Activated T-helper 2 cell treated with anti-CD3 and anti-CD28 coated beads, Interferon-gamma antibody, Interleukin-2, Interleukin-4, amounts not matched to agents 10 μg/mL and 5 μg/mL and 100 μg/mL, durations not matched to agents 14 hours and 24 hours and 36 hours (primary cell): ENCODE measurements around the gene SAPCD2. TPM values are rescaled to one million over a fixed set of nuclear protein-coding genes. Genes with fewer than 3 reads are reported as not detected.

Experiments used
- DNase-seq: peaks from one replicate; pipeline ENCODE4 v3.0.0; 2021; ENCODE audit warnings: low spot score
- H3K27ac Mint-ChIP-seq: one replicate; pipeline ENCODE4 v1.8.0; 2021; ENCODE audit warnings: mixed read lengths
- H3K27me3 Mint-ChIP-seq: one replicate; pipeline ENCODE4 v1.8.0; 2021; ENCODE audit warnings: low read depth, mixed read lengths
- H3K36me3 Mint-ChIP-seq: one replicate; pipeline ENCODE4 v1.8.0; 2021; ENCODE audit warnings: low read depth, mixed read lengths
- H3K4me1 Mint-ChIP-seq: one replicate; pipeline ENCODE4 v1.8.0; 2021; ENCODE audit warnings: low read depth, mixed read lengths
- H3K4me3 Mint-ChIP-seq: one replicate; pipeline ENCODE4 v1.8.0; 2021; ENCODE audit warnings: low read depth, mild to moderate bottlenecking, moderate library complexity, mixed read lengths
- H3K9me3 Mint-ChIP-seq: one replicate; pipeline ENCODE4 v1.8.0; 2021; ENCODE audit warnings: mixed read lengths
- intact Hi-C: fragments of 100-400 bp; cut with micrococcal nuclease; formaldehyde crosslinking; loops from one replicate; pipeline ENCODE4 v1.15.1; 2023
- total RNA-seq: library from RNA; stranded (reverse); gene quantifications from 2 replicates; pipeline ENCODE4 v1.2.3, GENCODE V29; 2022

Gene SAPCD2
- total RNA-seq, 1 donor from 2014 or later: 26.5 TPM

- no peak overlapping the region for H3K27ac Mint-ChIP-seq
- peaks cover 3% of the 10 kb centered on the region for H3K9me3 Mint-ChIP-seq
- no peaks in the 10 kb centered on the region for H3K27me3 Mint-ChIP-seq
- peaks cover 9% of the 10 kb centered on the region for H3K4me1 Mint-ChIP-seq
- peaks cover 18% of the 10 kb centered on the region for H3K36me3 Mint-ChIP-seq
- no peak overlapping the region for H3K4me3 Mint-ChIP-seq
- DNase-seq: no peak
- intact Hi-C loops: no loop called here
Measured at GRCh38 chr9:137099231-137099630, 28.9 kb upstream of the SAPCD2 start.

- no peak for DNase-seq
- Mint-ChIP-seq H3K4me3 (no peak overlapping the region), H3K4me1 (peaks cover 9% of the 10 kb centered on the region), H3K27ac (no peak overlapping the region), H3K9me3 (no peaks in the 10 kb centered on the region), H3K27me3 (no peaks in the 10 kb centered on the region), H3K36me3 (peaks cover 23% of the 10 kb centered on the region)
- intact Hi-C loops: no loop called here
Measured at GRCh38 chr9:137097761-137098462, 27.6 kb upstream of the SAPCD2 start.

GRCh38 chr9:137096785-137097546 lies 26.6 kb upstream of the SAPCD2 start:
- no peak for DNase-seq
- intact Hi-C loops: no loop called here
- no peaks in the 10 kb centered on the region for H3K9me3 Mint-ChIP-seq
- H3K4me3 Mint-ChIP-seq: no peak overlapping the region
- H3K36me3 Mint-ChIP-seq: peaks cover 31% of the 10 kb centered on the region
- H3K27me3 Mint-ChIP-seq: no peaks in the 10 kb centered on the region
- H3K27ac Mint-ChIP-seq: peak overlapping the region; percentile 85
- peaks cover 9% of the 10 kb centered on the region for H3K4me1 Mint-ChIP-seq

GRCh38 chr9:137095664-137096517 lies 25.5 kb upstream of the SAPCD2 start:
- H3K27ac Mint-ChIP-seq: peak overlapping the region; percentile 85
- no peaks in the 10 kb centered on the region for H3K9me3 Mint-ChIP-seq
- H3K4me3 Mint-ChIP-seq: peak overlapping the region; percentile 63
- no peaks in the 10 kb centered on the region for H3K27me3 Mint-ChIP-seq
- peak; percentile 81 for DNase-seq
- peaks cover 9% of the 10 kb centered on the region for H3K4me1 Mint-ChIP-seq
- intact Hi-C loops: loop anchor here (1.0 to 2.0 kb wide), 2 partner anchors 9 to 19 kb away; partner anchors contain the start of gene DPP7
- H3K36me3 Mint-ChIP-seq: peaks cover 31% of the 10 kb centered on the region

- no peak overlapping the region for H3K27ac Mint-ChIP-seq
- H3K4me3 Mint-ChIP-seq: peak overlapping the region; percentile 5
- H3K27me3 Mint-ChIP-seq: no peaks in the 10 kb centered on the region
- intact Hi-C loops: loop anchor here (5.0 kb wide), 1 partner anchor 148 kb away; no protein-coding TSS in a partner anchor
- H3K9me3 Mint-ChIP-seq: no peaks in the 10 kb centered on the region
- peaks cover 30% of the 10 kb centered on the region for H3K36me3 Mint-ChIP-seq
- H3K4me1 Mint-ChIP-seq: peaks cover 27% of the 10 kb centered on the region
- DNase-seq: no peak
Measured at GRCh38 chr9:137089232-137089947, 19.0 kb upstream of the SAPCD2 start.

GRCh38 chr9:137088121-137088520 lies 17.8 kb upstream of the SAPCD2 start:
- intact Hi-C loops: loop anchor here (5.0 kb wide), 1 partner anchor 149 kb away; no protein-coding TSS in a partner anchor
- H3K36me3 Mint-ChIP-seq: peaks cover 25% of the 10 kb centered on the region
- peak overlapping the region; percentile 84 for H3K27ac Mint-ChIP-seq

GRCh38 chr9:137087409-137087925 lies 17.1 kb upstream of the SAPCD2 start:
- Mint-ChIP-seq H3K27me3 (no peaks in the 10 kb centered on the region), H3K4me3 (peak overlapping the region; percentile 85), H3K4me1 (peaks cover 34% of the 10 kb centered on the region), H3K27ac (peak overlapping the region; percentile 84), H3K9me3 (no peaks in the 10 kb centered on the region), H3K36me3 (peaks cover 18% of the 10 kb centered on the region)
- intact Hi-C loops: loop anchor here (1.0 to 5.0 kb wide), 4 partner anchors 8 to 150 kb away; partner anchors contain the start of gene DPP7
- no peak for DNase-seq

More at GRCh38 chr9:137088121-137088520, 17.8 kb upstream of the SAPCD2 start:
- Mint-ChIP-seq H3K27me3 (no peaks in the 10 kb centered on the region), H3K4me3 (peak overlapping the region; percentile 85), H3K9me3 (no peaks in the 10 kb centered on the region), H3K4me1 (peaks cover 34% of the 10 kb centered on the region)
- DNase-seq: no peak

- H3K9me3 Mint-ChIP-seq: no peaks in the 10 kb centered on the region
- H3K36me3 Mint-ChIP-seq: peaks cover 20% of the 10 kb centered on the region
- peak within 1 kb of the TSS; percentile 88 for H3K27ac Mint-ChIP-seq
- H3K4me3 Mint-ChIP-seq: peak within 1 kb of the TSS; percentile 92
- DNase-seq: peak; percentile 100
- H3K27me3 Mint-ChIP-seq: no peaks in the 10 kb centered on the region
- intact Hi-C loops: loop anchor here (1.0 to 5.0 kb wide), 5 partner anchors 9 to 151 kb away; partner anchors contain the start of genes DPP7 and SAPCD2
- peaks cover 34% of the 10 kb centered on the region for H3K4me1 Mint-ChIP-seq
Measured at GRCh38 chr9:137086531-137087408, 16.4 kb upstream of the SAPCD2 start, which contains the start of gene MAN1B1. TSS of gene MAN1B1 (plus strand) at chr9:137086985. CDS start at chr9:137087000, 15 bp downstream.

GRCh38 chr9:137085920-137086530 lies 15.7 kb upstream of the SAPCD2 start:
- no peaks in the 10 kb centered on the region for H3K27me3 Mint-ChIP-seq
- peak overlapping the region; percentile 88 for H3K27ac Mint-ChIP-seq
- H3K4me1 Mint-ChIP-seq: peaks cover 34% of the 10 kb centered on the region
- H3K9me3 Mint-ChIP-seq: no peaks in the 10 kb centered on the region
- peak; percentile 40 for DNase-seq
- H3K4me3 Mint-ChIP-seq: peak overlapping the region; percentile 92
- intact Hi-C loops: loop anchor here (1.0 to 5.0 kb wide), 4 partner anchors 16 to 151 kb away; partner anchors contain the start of genes DPP7 and SAPCD2
- peaks cover 25% of the 10 kb centered on the region for H3K36me3 Mint-ChIP-seq

- Mint-ChIP-seq H3K27ac (no peak overlapping the region), H3K4me1 (peaks cover 34% of the 10 kb centered on the region), H3K36me3 (peaks cover 25% of the 10 kb centered on the region), H3K4me3 (no peak overlapping the region), H3K9me3 (no peaks in the 10 kb centered on the region), H3K27me3 (no peaks in the 10 kb centered on the region)
- no peak for DNase-seq
- intact Hi-C loops: no loop called here
Measured at GRCh38 chr9:137084526-137084925, 14.2 kb upstream of the SAPCD2 start.
